Brain microvascular endothelial cell (primary cell): ENCODE results near the gene DPP8.
A peak's percentile ranks its signal among the peaks of the same experiment; 100 is the strongest.
"Not testable (repeated sequence)": the region's sequence is repeated elsewhere in the genome, so short reads cannot be mapped to it uniquely, and the experiment has no call there.

ENCODE experiments used
- DNase-seq: peaks from one replicate; pipeline ENCODE4 v3.0.0-alpha.2; 2020
- H3K27ac ChIP-seq: fragments of 250-450 bp; sonication (Bioruptor Pico); 2 replicates; pipeline ENCODE4 v1.5.1; 2020; ENCODE audit warnings: mild to moderate bottlenecking, moderate library complexity
- H3K27me3 ChIP-seq: fragments of 250-450 bp; sonication (Bioruptor Pico); replicated peaks from 2 replicates; pipeline ENCODE4 v1.5.1; 2020; ENCODE audit warnings: mild to moderate bottlenecking
- H3K36me3 ChIP-seq: fragments of 250-450 bp; sonication (Bioruptor Pico); replicated peaks from 2 replicates; pipeline ENCODE4 v1.5.1; 2020; ENCODE audit warnings: mild to moderate bottlenecking
- H3K4me3 ChIP-seq: 2 replicates; pipeline ENCODE4 v1.5.1; 2011; ENCODE audit warnings: low read depth, mild to moderate bottlenecking, control low read depth, low read length, moderate library complexity
- CTCF ChIP-seq: IDR thresholded peaks from 2 replicates; pipeline ENCODE4 v1.5.1; 2011; ENCODE audit warnings: low read depth, mild to moderate bottlenecking, moderate library complexity, low read length, control low read depth, inconsistent platforms; ENCODE audit errors: missing control alignments
- in situ Hi-C: cut with HindIII; loops from 2 replicates; pipeline ENCODE4 v1.10.0; 2017; ENCODE audit warnings: low sequenced_read_pairs, low pct_ligation_motif_present

DPP8 gene

GRCh38 chr15:65556622-65557021, 39.1 kb upstream of the DPP8 start:
- TF ChIP-seq CTCF: no peak
- Histone ChIP-seq H3K36me3 (peaks cover 14% of the 10 kb centered on the region), H3K27ac (no peak overlapping the region), H3K4me3 (no peak overlapping the region), H3K27me3 (no peaks in the 10 kb centered on the region)
- in situ Hi-C loops: no loop called here
- no peak for DNase-seq

GRCh38 chr15:65553691-65554090, 36.2 kb upstream of the DPP8 start:
- in situ Hi-C loops: no loop called here
- H3K4me3 ChIP-seq: no peak overlapping the region
- no peaks in the 10 kb centered on the region for H3K27me3 ChIP-seq
- DNase-seq: no peak
- H3K27ac ChIP-seq: no peak overlapping the region
- no peak for TF ChIP-seq CTCF
- peaks cover 9% of the 10 kb centered on the region for H3K36me3 ChIP-seq

GRCh38 chr15:65552851-65553250, 35.4 kb upstream of the DPP8 start:
- DNase-seq, H3K36me3 ChIP-seq, H3K4me3 ChIP-seq, H3K27me3 ChIP-seq, in situ Hi-C loops, H3K27ac ChIP-seq: not testable (repeated sequence)

- H3K27me3 ChIP-seq: no peaks in the 10 kb centered on the region
- no peak for DNase-seq
- H3K4me3 ChIP-seq: no peak overlapping the region
- no peaks in the 10 kb centered on the region for H3K36me3 ChIP-seq
- no peak overlapping the region for H3K27ac ChIP-seq
- TF ChIP-seq CTCF: no peak
- in situ Hi-C loops: no loop called here
Observed at GRCh38 chr15:65551183-65551582, 33.7 kb upstream of the DPP8 start.

- Histone ChIP-seq H3K36me3 (no peaks in the 10 kb centered on the region), H3K27ac (no peak overlapping the region), H3K4me3 (no peak overlapping the region), H3K27me3 (no peaks in the 10 kb centered on the region)
- in situ Hi-C loops: no loop called here
- no peak for TF ChIP-seq CTCF
- peak; percentile 49 for DNase-seq
Observed at GRCh38 chr15:65550681-65551098, 33.2 kb upstream of the DPP8 start.

GRCh38 chr15:65549288-65549687, 31.8 kb upstream of the DPP8 start:
- in situ Hi-C loops, H3K4me3 ChIP-seq, H3K36me3 ChIP-seq, H3K27ac ChIP-seq, DNase-seq, H3K27me3 ChIP-seq: not testable (repeated sequence)

GRCh38 chr15:65547841-65548240, 30.4 kb upstream of the DPP8 start:
- Histone ChIP-seq H3K4me3 (no peak overlapping the region), H3K27me3 (no peaks in the 10 kb centered on the region), H3K36me3 (no peaks in the 10 kb centered on the region), H3K27ac (no peak overlapping the region)
- TF ChIP-seq CTCF: no peak
- in situ Hi-C loops: no loop called here
- DNase-seq: no peak
